ENCODE data around the gene KLHL29.

GRCh38 chr2:23409248-23409647 lies 24.3 kb downstream of the KLHL29 start:
- TF ChIP-seq CTCF (IDR thresholded peaks at IDR 0.05; ENCODE audit: low read depth, low read length) (no peak), POLR2A (IDR thresholded peaks at IDR 0.05; ENCODE audit: extremely low read depth, insufficient read length) (no peak), MYC (IDR thresholded peaks at IDR 0.05; ENCODE audit: low read depth, low read length) (no peak), MAX (IDR thresholded peaks at IDR 0.05; ENCODE audit: low read depth, low read length) (no peak)

Measured in NB4 (cell line).